Neutrophil (primary cell): ENCODE data around the gene DHFR2.
"Not testable (repeated sequence)": the region's sequence is repeated elsewhere in the genome, so short reads cannot be mapped to it uniquely, and the experiment has no call there.

Experiments
- H3K27ac ChIP-seq: fragments of 200-600 bp; sonication (generic); 2 replicates; pipeline ENCODE4 v1.5.1; 2016; ENCODE audit warnings: mild to moderate bottlenecking, moderate library complexity
- H3K27me3 ChIP-seq: fragments of 200-600 bp; sonication (generic); 2 replicates; pipeline ENCODE4 v1.6.0; 2016; ENCODE audit warnings: mild to moderate bottlenecking
- H3K36me3 ChIP-seq: fragments of 200-600 bp; sonication (generic); 2 replicates; pipeline ENCODE4 v1.5.1; 2017
- H3K4me1 ChIP-seq, 2 experiments: fragments of 200-600 bp in 1 of 2; sonication (generic) in 1 of 2; 1 replicate in 1 of 2; 2 replicates in 1 of 2; pipeline versions ENCODE4 v1.5.1 to v1.6.1; 2013 to 2016; ENCODE audit warnings: low read depth in 1 of 2, low read length in 1 of 2, mild to moderate bottlenecking in 1 of 2, moderate library complexity in 1 of 2; ENCODE audit not compliant: control insufficient read depth in 1 of 2, insufficient read depth in 1 of 2
- H3K4me3 ChIP-seq, 2 experiments: fragments of 200-600 bp in 1 of 2; sonication (generic) in 1 of 2; 1 replicate in 1 of 2; 2 replicates in 1 of 2; pipeline ENCODE4 v1.5.1; 2013 to 2016; ENCODE audit warnings: low read depth in 1 of 2, low read length in 1 of 2, mild to moderate bottlenecking in 1 of 2, moderate library complexity in 1 of 2
- H3K9me3 ChIP-seq: fragments of 200-600 bp; sonication (generic); 2 replicates; pipeline ENCODE4 v1.5.1; 2016
- CTCF ChIP-seq: fragments of 200-600 bp; sonication (generic); IDR thresholded peaks from 2 replicates; pipeline ENCODE4 v1.5.1; 2016; ENCODE audit warnings: antibody characterized with exemption

Gene DHFR2

GRCh38 chr3:94082391-94082937, 19.7 kb upstream of the DHFR2 start:
- H3K4me1 ChIP-seq: no peaks in the 10 kb centered on the region
- no peak overlapping the region for H3K27ac ChIP-seq
- no peak for TF ChIP-seq CTCF
- H3K36me3 ChIP-seq: peaks cover 38% of the 10 kb centered on the region
- no peak overlapping the region for H3K4me3 ChIP-seq
- H3K27me3 ChIP-seq: no peaks in the 10 kb centered on the region
- no peaks in the 10 kb centered on the region for H3K9me3 ChIP-seq

- TF ChIP-seq CTCF: no peak
- H3K4me1 ChIP-seq: no peaks in the 10 kb centered on the region
- peaks cover 41% of the 10 kb centered on the region for H3K36me3 ChIP-seq
- H3K27ac ChIP-seq: no peak overlapping the region
- no peaks in the 10 kb centered on the region for H3K9me3 ChIP-seq
- H3K4me3 ChIP-seq: no peak overlapping the region
- H3K27me3 ChIP-seq: no peaks in the 10 kb centered on the region
Measured at GRCh38 chr3:94081884-94082283, 19.2 kb upstream of the DHFR2 start.

- not testable (repeated sequence) for H3K9me3 ChIP-seq, H3K27me3 ChIP-seq, H3K4me1 ChIP-seq, H3K27ac ChIP-seq, H3K4me3 ChIP-seq
- peaks cover 43% of the 10 kb centered on the region for H3K36me3 ChIP-seq
Measured at GRCh38 chr3:94080552-94080951, 17.8 kb upstream of the DHFR2 start.

- TF ChIP-seq CTCF: no peak
- H3K27ac ChIP-seq: no peak overlapping the region
Measured at GRCh38 chr3:94076055-94076454, 13.3 kb upstream of the DHFR2 start.

GRCh38 chr3:94071713-94072284, 9.1 kb upstream of the DHFR2 start:
- Histone ChIP-seq H3K4me3 (no peak overlapping the region), H3K4me1 (no peaks in the 10 kb centered on the region), H3K27me3 (no peaks in the 10 kb centered on the region), H3K27ac (no peak overlapping the region), H3K9me3 (no peaks in the 10 kb centered on the region), H3K36me3 (peaks cover 32% of the 10 kb centered on the region)
- TF ChIP-seq CTCF: no peak

More at GRCh38 chr3:94076055-94076454, 13.3 kb upstream of the DHFR2 start:
- H3K4me1 ChIP-seq: no peaks in the 10 kb centered on the region
- H3K27me3 ChIP-seq: no peaks in the 10 kb centered on the region
- H3K36me3 ChIP-seq: peaks cover 30% of the 10 kb centered on the region
- no peaks in the 10 kb centered on the region for H3K9me3 ChIP-seq
- H3K4me3 ChIP-seq: no peak overlapping the region

GRCh38 chr3:94070341-94070911, 7.7 kb upstream of the DHFR2 start:
- TF ChIP-seq CTCF: no peak

More at GRCh38 chr3:94070341-94070911, 7.7 kb upstream of the DHFR2 start:
- no peaks in the 10 kb centered on the region for H3K27me3 ChIP-seq
- H3K4me3 ChIP-seq: no peak overlapping the region
- no peaks in the 10 kb centered on the region for H3K9me3 ChIP-seq
- H3K27ac ChIP-seq: no peak overlapping the region
- peaks cover 23% of the 10 kb centered on the region for H3K36me3 ChIP-seq
- H3K4me1 ChIP-seq: no peaks in the 10 kb centered on the region
